HG03139 (cell line): ENCODE measurements around the gene DCTN5.
"Not testable (repeated sequence)": the region's sequence is repeated elsewhere in the genome, so short reads cannot be mapped to it uniquely, and the experiment has no call there.

Experiments
- ATAC-seq: cut with Tn5 transposase; IDR thresholded peaks from one replicate; pipeline ENCODE4 v1.9.1; 2021; ENCODE audit not compliant: unreplicated experiment

Gene DCTN5

GRCh38 chr16:23640931-23641765 is at the start of gene DCTN5, which contains the start of gene PALB2:
Gene DCTN5, plus strand, starts transcription at chr16:23641466. Its CDS starts 77 bp downstream, at chr16:23641543.
Gene PALB2, minus strand, starts transcription at chr16:23641310. Its CDS starts 153 bp downstream, at chr16:23641157.
- peak; percentile 91 for ATAC-seq

GRCh38 chr16:23594186-23594585 is 47.1 kb upstream of the DCTN5 start:
- no peak for ATAC-seq

GRCh38 chr16:23595246-23595950 is 45.9 kb upstream of the DCTN5 start:
- ATAC-seq = no peak

GRCh38 chr16:23595951-23596720 is 45.1 kb upstream of the DCTN5 start, which contains the start of gene NDUFAB1:
Gene NDUFAB1, minus strand, starts transcription at chr16:23596316. Its CDS starts 26 bp downstream, at chr16:23596290.
- ATAC-seq = peak; percentile 88

GRCh38 chr16:23597003-23597756 is 44.1 kb upstream of the DCTN5 start:
- ATAC-seq = no peak

- ATAC-seq = no peak
These were observed 33.5 kb upstream of the DCTN5 start for GRCh38 chr16:23607726-23608125.

- no peak for ATAC-seq
These were observed 33.1 kb upstream of the DCTN5 start for GRCh38 chr16:23608194-23608593.

GRCh38 chr16:23609929-23610328 is 31.3 kb upstream of the DCTN5 start:
- ATAC-seq = no peak

- not testable (repeated sequence) for ATAC-seq
These were observed 30.4 kb upstream of the DCTN5 start for GRCh38 chr16:23610905-23611304.

GRCh38 chr16:23611936-23612335 is 29.3 kb upstream of the DCTN5 start:
- ATAC-seq = no peak

- no peak for ATAC-seq
These were observed 25.5 kb upstream of the DCTN5 start for GRCh38 chr16:23615805-23616204.

- ATAC-seq = no peak
These were observed 17.2 kb upstream of the DCTN5 start for GRCh38 chr16:23624092-23624491.

- ATAC-seq = no peak
These were observed 11.8 kb upstream of the DCTN5 start for GRCh38 chr16:23629516-23629915.

GRCh38 chr16:23631874-23632273 is 9.4 kb upstream of the DCTN5 start:
- not testable (repeated sequence) for ATAC-seq

- ATAC-seq = no peak
These were observed 6.7 kb upstream of the DCTN5 start for GRCh38 chr16:23634461-23635036.

GRCh38 chr16:23635958-23636357 is 5.3 kb upstream of the DCTN5 start:
- no peak for ATAC-seq

GRCh38 chr16:23640615-23640930 is 693 bp upstream of the DCTN5 start:
- ATAC-seq = no peak

GRCh38 chr16:23642246-23642774 is 1.0 kb downstream of the DCTN5 start:
- no peak for ATAC-seq

- ATAC-seq = no peak
These were observed 9.6 kb downstream of the DCTN5 start for GRCh38 chr16:23650674-23651416.
